ENCODE measurements around the gene PRPF4. TPM values are rescaled to one million over a fixed set of nuclear protein-coding genes. Genes with fewer than 3 reads are reported as not detected.

PRPF4 gene
- total RNA-seq, 1 donor from 2014 or later: 23.6 TPM

DNA sequence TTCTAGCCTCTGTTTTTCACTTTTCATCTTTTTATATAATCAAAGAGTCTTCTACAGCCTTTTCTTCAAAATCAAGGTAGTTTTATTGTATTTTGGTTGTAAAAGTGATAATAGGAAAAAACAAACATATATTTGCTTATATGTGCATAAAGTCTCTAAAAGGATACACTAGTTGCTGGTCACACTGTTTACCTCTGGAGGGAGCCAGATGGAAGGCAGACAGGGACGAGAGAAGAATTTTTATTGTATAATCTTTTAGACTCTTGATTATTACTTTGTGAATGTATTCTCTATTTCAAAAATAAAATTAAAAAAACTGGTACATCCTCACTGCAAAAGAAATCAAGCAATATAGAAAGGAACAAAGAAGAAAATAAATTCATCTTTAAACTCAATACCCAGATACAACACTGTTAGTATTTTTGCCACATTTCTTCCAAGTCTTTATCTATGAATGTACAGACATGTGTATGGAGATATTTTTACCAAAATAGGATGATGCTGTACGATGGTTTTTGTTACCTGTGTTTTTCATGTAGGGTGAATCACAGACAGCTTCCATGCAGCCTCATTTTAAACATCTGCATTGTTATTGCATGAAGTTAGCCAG lies 33.9 kb downstream of the PRPF4 start:
- peak; percentile 17 to 54 for DNase-seq (ENCODE audit: low spot score in 2 of 2)
- peak; percentile 88 for FAIRE-seq

GRCh38 chr9:113310538-113310937 lies 35.1 kb downstream of the PRPF4 start:
- DNase-seq (ENCODE audit: low spot score in 2 of 2): no peak
- FAIRE-seq: no peak

GRCh38 chr9:113311961-113312360 lies 36.5 kb downstream of the PRPF4 start:
- DNase-seq (ENCODE audit: low spot score in 2 of 2) (no peak), FAIRE-seq (no peak)

- FAIRE-seq: no peak
- DNase-seq (ENCODE audit: low spot score in 2 of 2): no peak
These were observed 37.8 kb downstream of the PRPF4 start for GRCh38 chr9:113313261-113313660.

GRCh38 chr9:113315231-113315630 lies 39.8 kb downstream of the PRPF4 start:
- DNase-seq (ENCODE audit: low spot score in 2 of 2): no peak
- no peak for FAIRE-seq

- FAIRE-seq: no peak
- DNase-seq (ENCODE audit: low spot score in 2 of 2): no peak
These were observed 40.6 kb downstream of the PRPF4 start for GRCh38 chr9:113316030-113316429.

DNA sequence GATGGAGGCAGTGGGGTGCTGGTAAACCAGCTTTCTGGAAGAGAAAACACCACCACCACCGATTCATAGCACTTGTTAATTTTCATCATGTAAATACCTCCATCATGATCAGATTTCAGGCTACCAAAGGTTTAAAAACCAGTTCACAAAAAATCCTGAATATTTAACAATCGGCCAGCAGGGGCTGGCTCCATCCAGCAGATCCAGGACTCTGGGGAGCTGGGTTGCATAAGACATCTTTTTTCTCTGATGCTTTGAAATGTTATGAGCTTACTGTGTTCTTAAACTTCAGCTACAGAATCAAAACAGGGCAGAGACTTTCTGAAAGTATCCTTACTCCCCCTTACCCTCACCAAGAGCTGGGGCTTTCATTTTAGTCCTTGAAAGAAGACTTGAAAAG lies 42.3 kb downstream of the PRPF4 start:
- FAIRE-seq: no peak
- no peak for DNase-seq (ENCODE audit: low spot score in 2 of 2)

DNA sequence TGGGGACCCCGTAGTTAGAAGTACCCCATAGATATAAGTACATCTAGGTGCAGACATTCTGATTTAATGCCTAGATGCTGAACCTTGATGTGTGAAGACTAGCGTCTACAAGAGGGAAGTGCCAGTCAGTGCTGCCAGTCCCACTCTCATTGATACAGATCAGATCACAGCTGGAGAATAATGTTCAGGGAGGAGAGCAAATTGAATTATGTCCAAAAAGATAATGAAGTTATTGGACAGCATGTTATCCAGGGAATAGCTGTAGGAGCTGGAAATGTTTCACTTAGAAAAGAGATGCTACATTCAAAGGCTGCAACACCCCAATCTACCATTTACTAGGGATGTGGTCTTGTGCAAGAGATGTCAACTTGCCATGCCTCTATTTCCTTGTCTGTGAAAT lies 43.6 kb downstream of the PRPF4 start:
- FAIRE-seq: no peak
- no peak for DNase-seq (ENCODE audit: low spot score in 2 of 2)

DNA sequence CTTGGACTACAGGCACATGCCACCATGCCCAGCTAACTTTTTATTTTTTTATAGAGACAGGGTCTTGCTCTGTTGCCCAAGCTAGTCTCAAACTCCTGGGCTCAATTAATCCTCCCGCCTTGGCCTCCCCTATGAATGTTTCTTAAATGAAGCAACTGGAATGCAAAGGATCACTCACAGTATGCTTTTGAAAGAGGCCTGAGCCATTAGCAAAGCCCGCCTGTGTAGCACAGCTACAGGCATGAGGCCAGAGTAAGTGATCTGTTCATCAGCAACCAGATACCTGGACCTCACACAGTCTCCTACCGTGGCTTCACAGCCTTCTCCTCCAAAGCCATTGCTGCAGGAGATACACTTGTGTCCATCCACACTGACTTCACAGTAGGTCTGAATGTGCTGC lies 44.6 kb downstream of the PRPF4 start:
- DNase-seq (ENCODE audit: low spot score in 2 of 2) (no peak), FAIRE-seq (no peak)

- FAIRE-seq: no peak
These were observed 47.2 kb downstream of the PRPF4 start for GRCh38 chr9:113322671-113323070.

GRCh38 chr9:113326230-113326629 lies 50.8 kb downstream of the PRPF4 start:
- FAIRE-seq (no peak), DNase-seq (ENCODE audit: low spot score in 2 of 2) (no peak)

More at GRCh38 chr9:113322671-113323070, 47.2 kb downstream of the PRPF4 start:
- no peak for DNase-seq (ENCODE audit: low spot score in 2 of 2)

DNA sequence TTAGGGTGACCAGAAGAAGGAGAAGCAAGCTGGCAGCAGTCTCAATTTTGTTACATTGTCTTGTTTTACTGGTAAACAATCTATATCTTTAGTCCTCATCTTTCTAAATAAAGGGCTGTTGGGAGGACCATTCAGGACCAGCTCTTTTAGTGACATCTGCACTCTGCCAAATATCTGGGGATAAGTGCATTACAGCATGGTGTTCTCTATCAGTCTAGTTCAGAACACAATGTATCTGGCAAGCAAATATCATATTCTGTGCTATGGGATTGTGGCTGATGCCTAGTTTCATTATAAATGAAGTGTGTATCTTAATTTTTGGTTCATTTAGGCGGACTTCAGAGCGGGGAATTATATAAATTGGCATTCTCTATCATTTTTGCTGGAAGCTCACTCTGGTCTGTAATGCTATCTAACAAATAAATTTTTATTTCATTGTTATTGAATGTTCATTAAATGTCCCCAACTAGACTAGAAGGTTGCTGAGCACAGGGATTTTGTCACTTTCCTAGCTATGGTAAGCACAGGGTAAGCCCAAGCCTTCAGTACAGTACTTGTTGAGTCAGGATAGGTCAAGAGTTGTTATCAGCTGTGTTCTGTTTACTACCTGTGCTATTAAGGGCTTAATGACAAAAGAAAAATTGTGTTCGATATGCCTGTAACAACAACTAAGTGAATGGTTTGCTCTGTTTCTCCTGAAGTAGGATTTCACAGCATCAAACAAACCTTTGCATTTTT lies 52.8 kb downstream of the PRPF4 start:
- DNase-seq (ENCODE audit: low spot score in 2 of 2): no peak
- FAIRE-seq: no peak

- FAIRE-seq (no peak), DNase-seq (ENCODE audit: low spot score in 2 of 2) (no peak)
These were observed 56.3 kb downstream of the PRPF4 start for GRCh38 chr9:113331780-113332179.

DNA sequence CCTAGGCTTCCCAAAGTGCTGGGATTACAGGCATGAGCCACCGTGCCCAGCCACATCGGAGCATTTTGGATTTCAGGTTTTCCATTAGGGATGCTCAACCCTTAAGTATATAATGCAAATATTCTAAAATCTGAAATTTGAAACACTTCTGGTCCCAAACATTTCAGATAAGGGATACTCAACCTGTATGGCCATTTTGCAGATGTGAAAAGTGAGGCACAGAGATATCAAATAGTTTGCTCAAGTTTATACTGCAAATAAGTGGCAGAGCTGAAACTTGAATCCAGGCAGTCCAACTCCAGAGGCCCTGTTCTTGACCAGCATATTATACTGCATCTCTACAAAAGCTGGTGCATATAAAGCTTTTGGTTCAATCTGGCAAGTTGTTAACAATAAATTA lies 62.3 kb downstream of the PRPF4 start:
- DNase-seq (ENCODE audit: low spot score in 2 of 2) (no peak), FAIRE-seq (no peak)

DNA sequence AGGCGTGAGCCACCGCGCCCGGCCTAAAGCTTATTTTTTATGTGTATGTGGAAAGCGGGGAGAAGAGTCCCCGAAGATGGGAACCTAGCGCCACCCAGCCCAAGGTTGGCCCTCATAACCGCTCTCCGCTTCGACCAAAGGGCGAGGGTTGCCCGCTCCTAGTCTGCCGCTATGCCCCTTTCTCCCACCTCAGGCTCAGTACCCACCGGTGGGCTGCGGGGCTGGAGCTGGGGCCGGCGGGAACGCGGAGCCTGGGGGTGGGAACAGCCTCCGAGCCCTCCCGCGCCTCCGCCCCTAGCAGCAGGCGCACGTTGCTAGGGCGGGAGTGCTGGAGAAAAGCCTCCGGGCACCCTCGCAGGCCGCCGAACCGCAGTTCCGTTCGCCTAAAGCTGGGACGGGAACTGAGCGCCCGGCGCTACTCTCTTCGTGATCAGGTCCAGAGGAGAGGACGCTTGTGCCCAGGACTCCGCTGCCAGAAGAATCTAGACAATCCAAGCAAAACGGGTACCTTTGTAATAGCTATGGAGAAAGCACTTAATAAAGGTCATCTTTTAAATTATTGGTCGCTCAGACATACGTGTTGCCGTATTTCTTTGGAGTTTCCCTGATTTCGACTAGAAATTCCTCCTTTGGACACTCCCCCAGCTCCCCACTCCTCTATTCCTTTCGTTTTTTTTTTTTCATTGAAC lies 64.7 kb downstream of the PRPF4 start, which contains the start of gene WDR31:
Gene WDR31 (minus strand): TSS at position 265 of the 689 bp plus-strand sequence. CDS start 8,253 bp downstream, outside the sequence.
- FAIRE-seq (no peak), DNase-seq (ENCODE audit: low spot score in 2 of 2) (peak; percentile 81 to 87)

- no peak for FAIRE-seq
These were observed 66.4 kb downstream of the PRPF4 start for GRCh38 chr9:113341712-113342410.

More at GRCh38 chr9:113341712-113342410, 66.4 kb downstream of the PRPF4 start:
- no peak for DNase-seq (ENCODE audit: low spot score in 2 of 2)

Other genes with a start within 250 kb of the PRPF4 start
- 22.8 TPM for gene ZFP37, start 218.9 kb upstream of the PRPF4 start, total RNA-seq
- 6.9 TPM for gene SLC31A2, start 124.7 kb upstream of the PRPF4 start, total RNA-seq
- gene FKBP15, start 54.4 kb upstream of the PRPF4 start, total RNA-seq: 9.8 TPM
- 7.3 TPM for gene SLC31A1, start 54.1 kb upstream of the PRPF4 start, total RNA-seq
- gene CDC26, start 86 bp upstream of the PRPF4 start, total RNA-seq: 14.3 TPM
- not detected for gene RNF183, start 27.7 kb downstream of the PRPF4 start, total RNA-seq
- gene WDR31, start 64.6 kb downstream of the PRPF4 start, total RNA-seq: 2.4 TPM
- under 0.01 TPM for gene BSPRY, start 73.9 kb downstream of the PRPF4 start, total RNA-seq
- gene HDHD3, start 101.3 kb downstream of the PRPF4 start, total RNA-seq: 9.0 TPM
- 11.4 TPM for gene ALAD, start 125.6 kb downstream of the PRPF4 start, total RNA-seq
- gene POLE3, start 135.0 kb downstream of the PRPF4 start, total RNA-seq: 39.5 TPM
- 1.2 TPM for gene C9orf43, start 135.1 kb downstream of the PRPF4 start, total RNA-seq
- 11.4 TPM for gene RGS3, start 188.1 kb downstream of the PRPF4 start, total RNA-seq